ENCODE data around the gene HDAC4. TPM values are rescaled to one million over a fixed set of nuclear protein-coding genes. Genes with fewer than 3 reads are reported as not detected.

The HDAC4 gene
- total RNA-seq, 1 experiment from 2014 or later, result 32.0 TPM

DNA sequence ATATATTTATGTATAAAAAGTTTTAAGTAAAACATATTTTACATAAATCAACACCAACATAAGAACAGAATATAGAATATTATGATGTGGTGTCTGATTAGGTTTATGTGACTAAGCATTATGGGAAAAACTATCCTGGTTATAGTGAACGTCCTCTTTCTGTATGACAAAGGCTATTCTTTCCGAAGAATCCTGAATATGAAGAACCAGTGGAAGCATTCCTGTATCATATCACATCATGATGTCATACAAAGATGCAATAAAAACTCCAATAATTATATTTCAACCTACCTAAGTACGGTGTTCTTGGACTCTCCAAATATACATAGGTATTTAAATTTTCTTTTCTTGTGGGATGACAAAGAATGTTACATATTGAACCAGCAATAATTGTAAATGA, 37.5 kb upstream of the HDAC4 start:
- Histone ChIP-seq H3K27ac (ENCODE audit: insufficient read length, low read depth, low read length) (no peak overlapping the region), H4K8ac (replicated peaks; ENCODE audit: insufficient read length, low read depth, low read length) (no peak overlapping the region), H2BK120ac (ENCODE audit: low read depth, low read length, poor library complexity, severe bottlenecking) (no peak overlapping the region), H3K56ac (ENCODE audit: insufficient read length, low read depth, low read length) (no peak overlapping the region), H2BK15ac (ENCODE audit: low read depth, low read length) (no peak overlapping the region), H2AFZ (ENCODE audit: low read length) (no peak overlapping the region), H3K79me1 (ENCODE audit: insufficient read depth, low read depth, low read length, poor library complexity, severe bottlenecking) (no peaks in the 10 kb centered on the region), H2BK12ac (ENCODE audit: insufficient read length, low read depth, low read length) (no peak overlapping the region), H3K4me2 (ENCODE audit: insufficient read depth, insufficient read length, low read length) (no peak overlapping the region), H2BK20ac (ENCODE audit: low read depth, low read length, poor library complexity, severe bottlenecking) (no peak overlapping the region), H3K23me2 (ENCODE audit: insufficient read length, low read depth, low read length, poor library complexity, severe bottlenecking) (no peaks in the 10 kb centered on the region), H4K5ac (ENCODE audit: insufficient read length, low read depth, low read length) (no peak overlapping the region), H3K27me3 (ENCODE audit: insufficient read depth, low read length) (no peaks in the 10 kb centered on the region), H3K23ac (ENCODE audit: insufficient read length, low read depth, low read length) (no peak overlapping the region), H3T11ph (ENCODE audit: low read length) (no peak overlapping the region), H4K91ac (ENCODE audit: insufficient read length, low read depth, low read length) (no peak overlapping the region), H3K18ac (ENCODE audit: insufficient read length, low read depth, low read length) (no peak overlapping the region), H2BK5ac (ENCODE audit: insufficient read length, low read length) (no peak overlapping the region), H3K4me1 (ENCODE audit: insufficient read depth, low read length) (no peaks in the 10 kb centered on the region), H3K14ac (ENCODE audit: insufficient read depth, low read length) (no peak overlapping the region), H4K20me1 (ENCODE audit: control insufficient read depth, insufficient read depth, insufficient read length) (no peaks in the 10 kb centered on the region), H3K4ac (ENCODE audit: low read depth, low read length) (no peak overlapping the region), H3K79me2 (ENCODE audit: insufficient read depth, low read length) (no peaks in the 10 kb centered on the region), H2AK5ac (ENCODE audit: insufficient read length, low read length) (no peak overlapping the region), H3K9me3 (ENCODE audit: control insufficient read depth, low read depth, low read length) (no peaks in the 10 kb centered on the region), H3K9ac (ENCODE audit: extremely low read depth, insufficient read length, low read length) (no peak overlapping the region)
- Mint-ChIP-seq H3K36me3 (ENCODE audit: insufficient read depth in 1 of 3, low read depth in 3 of 3) (peaks cover 0 to 4% (median 1%) of the 10 kb centered on the region in 3 experiments; a peak in 2 of 7 replicates), H3K4me3 (no peak overlapping the region), H3K27me3 (ENCODE audit: low read depth) (peaks cover 29% of the 10 kb centered on the region), H3K9me3 (peaks cover 3 to 7% of the 10 kb centered on the region in 2 experiments), H3K4me1 (peaks cover 17 to 31% of the 10 kb centered on the region in 2 experiments), H3K27ac (no peak overlapping the region)
- TF ChIP-seq, protein P1, sequence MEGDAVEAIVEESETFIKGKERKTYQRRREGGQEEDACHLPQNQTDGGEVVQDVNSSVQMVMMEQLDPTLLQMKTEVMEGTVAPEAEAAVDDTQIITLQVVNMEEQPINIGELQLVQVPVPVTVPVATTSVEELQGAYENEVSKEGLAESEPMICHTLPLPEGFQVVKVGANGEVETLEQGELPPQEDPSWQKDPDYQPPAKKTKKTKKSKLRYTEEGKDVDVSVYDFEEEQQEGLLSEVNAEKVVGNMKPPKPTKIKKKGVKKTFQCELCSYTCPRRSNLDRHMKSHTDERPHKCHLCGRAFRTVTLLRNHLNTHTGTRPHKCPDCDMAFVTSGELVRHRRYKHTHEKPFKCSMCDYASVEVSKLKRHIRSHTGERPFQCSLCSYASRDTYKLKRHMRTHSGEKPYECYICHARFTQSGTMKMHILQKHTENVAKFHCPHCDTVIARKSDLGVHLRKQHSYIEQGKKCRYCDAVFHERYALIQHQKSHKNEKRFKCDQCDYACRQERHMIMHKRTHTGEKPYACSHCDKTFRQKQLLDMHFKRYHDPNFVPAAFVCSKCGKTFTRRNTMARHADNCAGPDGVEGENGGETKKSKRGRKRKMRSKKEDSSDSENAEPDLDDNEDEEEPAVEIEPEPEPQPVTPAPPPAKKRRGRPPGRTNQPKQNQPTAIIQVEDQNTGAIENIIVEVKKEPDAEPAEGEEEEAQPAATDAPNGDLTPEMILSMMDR (conservative IDR thresholded peaks at IDR 0.05), result no peak
- DNase-seq, result no peak
- WGBS (ENCODE audit: extremely low coverage, insufficient read length, low lambda C conversion rate), result no CpG with 5 or more reads among the region's 3 CpGs
